ENCODE results near the gene ARAP3. TPM values are rescaled to one million over a fixed set of nuclear protein-coding genes. Genes with fewer than 3 reads are reported as not detected.

ARAP3 gene
- total and polyA plus RNA-seq, 2 experiments from 2014 or later: 18.4 to 33.2 TPM

DNA sequence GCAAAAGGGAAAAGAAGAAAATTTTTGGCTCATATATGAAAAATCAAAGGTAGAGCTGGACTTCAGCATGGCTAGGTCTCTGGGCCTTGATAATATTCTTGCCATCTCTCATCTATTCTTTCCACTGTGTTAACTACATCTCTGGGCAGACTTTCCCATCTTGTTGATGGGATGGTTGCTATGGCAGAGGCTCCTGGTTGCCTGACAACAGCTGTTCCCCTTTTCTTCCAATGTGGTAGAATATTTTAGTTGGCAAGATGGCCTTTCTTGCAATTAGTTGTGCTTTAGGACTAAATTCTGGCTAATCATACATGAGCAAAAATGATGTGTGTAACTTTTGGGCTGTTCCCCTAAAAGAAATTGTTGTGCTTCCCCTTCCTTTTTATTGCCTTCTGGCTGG lies 40.2 kb upstream of the ARAP3 start:
- no peaks in the 10 kb centered on the region for H3K79me2 ChIP-seq (replicated peaks; ENCODE audit: insufficient read depth)
- no peaks in the 10 kb centered on the region for H3K36me3 ChIP-seq (ENCODE audit: insufficient read depth)
- H3K9me2 ChIP-seq (ENCODE audit: insufficient read depth): no peaks in the 10 kb centered on the region
- H3K4me3 ChIP-seq: no peak overlapping the region
- peaks cover 18% of the 10 kb centered on the region; the same call in 1 of the 2 replicates for H3K4me1 ChIP-seq (ENCODE audit: insufficient read depth)
- no peak overlapping the region for H3K27ac ChIP-seq (ENCODE audit: low read depth)
- no peaks in the 10 kb centered on the region for H3F3A ChIP-seq (replicated peaks; ENCODE audit: low read depth)
- H2AFZ ChIP-seq: no peak overlapping the region
- no peaks in the 10 kb centered on the region for H3K27me3 ChIP-seq (ENCODE audit: insufficient read depth)
- H3K9me3 Mint-ChIP-seq: peaks cover 4% of the 10 kb centered on the region; the same call in 1 of the 3 replicates
- no peaks in the 10 kb centered on the region; the same call in 2 of the 3 replicates for H3K36me3 Mint-ChIP-seq (ENCODE audit: low read depth)
- no peak overlapping the region for H3K4me2 ChIP-seq
- peaks cover 18% of the 10 kb centered on the region for H3K4me1 Mint-ChIP-seq
- DNase-seq (ENCODE audit: low spot score): no peak
- ATAC-seq: no peak
- TF ChIP-seq NANOG (IDR thresholded peaks at IDR 0.05; ENCODE audit: borderline replicate concordance) (no peak), ZNF114 (CRISPR knock-in tag; IDR thresholded peaks at IDR 0.05) (no peak), STAT1 (IDR thresholded peaks at IDR 0.05; ENCODE audit: unreplicated experiment) (no peak), EZH2phosphoT487 (IDR thresholded peaks at IDR 0.05; ENCODE audit: unreplicated experiment) (no peak), CREB1 (CRISPR knock-in tag; IDR thresholded peaks at IDR 0.05; ENCODE audit: low read depth) (no peak), POLR2AphosphoS5 (IDR thresholded peaks at IDR 0.05; ENCODE audit: low read depth) (no peak), EZH2 (IDR thresholded peaks at IDR 0.05; ENCODE audit: low read depth, unreplicated experiment) (no peak), JUNB (IDR thresholded peaks at IDR 0.05; ENCODE audit: unreplicated experiment) (no peak)
- TF ChIP-seq, protein P1, sequence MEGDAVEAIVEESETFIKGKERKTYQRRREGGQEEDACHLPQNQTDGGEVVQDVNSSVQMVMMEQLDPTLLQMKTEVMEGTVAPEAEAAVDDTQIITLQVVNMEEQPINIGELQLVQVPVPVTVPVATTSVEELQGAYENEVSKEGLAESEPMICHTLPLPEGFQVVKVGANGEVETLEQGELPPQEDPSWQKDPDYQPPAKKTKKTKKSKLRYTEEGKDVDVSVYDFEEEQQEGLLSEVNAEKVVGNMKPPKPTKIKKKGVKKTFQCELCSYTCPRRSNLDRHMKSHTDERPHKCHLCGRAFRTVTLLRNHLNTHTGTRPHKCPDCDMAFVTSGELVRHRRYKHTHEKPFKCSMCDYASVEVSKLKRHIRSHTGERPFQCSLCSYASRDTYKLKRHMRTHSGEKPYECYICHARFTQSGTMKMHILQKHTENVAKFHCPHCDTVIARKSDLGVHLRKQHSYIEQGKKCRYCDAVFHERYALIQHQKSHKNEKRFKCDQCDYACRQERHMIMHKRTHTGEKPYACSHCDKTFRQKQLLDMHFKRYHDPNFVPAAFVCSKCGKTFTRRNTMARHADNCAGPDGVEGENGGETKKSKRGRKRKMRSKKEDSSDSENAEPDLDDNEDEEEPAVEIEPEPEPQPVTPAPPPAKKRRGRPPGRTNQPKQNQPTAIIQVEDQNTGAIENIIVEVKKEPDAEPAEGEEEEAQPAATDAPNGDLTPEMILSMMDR (conservative IDR thresholded peaks at IDR 0.05; ENCODE audit: low read depth in 2 of 2): no peak
- TF ChIP-seq, protein P2, sequence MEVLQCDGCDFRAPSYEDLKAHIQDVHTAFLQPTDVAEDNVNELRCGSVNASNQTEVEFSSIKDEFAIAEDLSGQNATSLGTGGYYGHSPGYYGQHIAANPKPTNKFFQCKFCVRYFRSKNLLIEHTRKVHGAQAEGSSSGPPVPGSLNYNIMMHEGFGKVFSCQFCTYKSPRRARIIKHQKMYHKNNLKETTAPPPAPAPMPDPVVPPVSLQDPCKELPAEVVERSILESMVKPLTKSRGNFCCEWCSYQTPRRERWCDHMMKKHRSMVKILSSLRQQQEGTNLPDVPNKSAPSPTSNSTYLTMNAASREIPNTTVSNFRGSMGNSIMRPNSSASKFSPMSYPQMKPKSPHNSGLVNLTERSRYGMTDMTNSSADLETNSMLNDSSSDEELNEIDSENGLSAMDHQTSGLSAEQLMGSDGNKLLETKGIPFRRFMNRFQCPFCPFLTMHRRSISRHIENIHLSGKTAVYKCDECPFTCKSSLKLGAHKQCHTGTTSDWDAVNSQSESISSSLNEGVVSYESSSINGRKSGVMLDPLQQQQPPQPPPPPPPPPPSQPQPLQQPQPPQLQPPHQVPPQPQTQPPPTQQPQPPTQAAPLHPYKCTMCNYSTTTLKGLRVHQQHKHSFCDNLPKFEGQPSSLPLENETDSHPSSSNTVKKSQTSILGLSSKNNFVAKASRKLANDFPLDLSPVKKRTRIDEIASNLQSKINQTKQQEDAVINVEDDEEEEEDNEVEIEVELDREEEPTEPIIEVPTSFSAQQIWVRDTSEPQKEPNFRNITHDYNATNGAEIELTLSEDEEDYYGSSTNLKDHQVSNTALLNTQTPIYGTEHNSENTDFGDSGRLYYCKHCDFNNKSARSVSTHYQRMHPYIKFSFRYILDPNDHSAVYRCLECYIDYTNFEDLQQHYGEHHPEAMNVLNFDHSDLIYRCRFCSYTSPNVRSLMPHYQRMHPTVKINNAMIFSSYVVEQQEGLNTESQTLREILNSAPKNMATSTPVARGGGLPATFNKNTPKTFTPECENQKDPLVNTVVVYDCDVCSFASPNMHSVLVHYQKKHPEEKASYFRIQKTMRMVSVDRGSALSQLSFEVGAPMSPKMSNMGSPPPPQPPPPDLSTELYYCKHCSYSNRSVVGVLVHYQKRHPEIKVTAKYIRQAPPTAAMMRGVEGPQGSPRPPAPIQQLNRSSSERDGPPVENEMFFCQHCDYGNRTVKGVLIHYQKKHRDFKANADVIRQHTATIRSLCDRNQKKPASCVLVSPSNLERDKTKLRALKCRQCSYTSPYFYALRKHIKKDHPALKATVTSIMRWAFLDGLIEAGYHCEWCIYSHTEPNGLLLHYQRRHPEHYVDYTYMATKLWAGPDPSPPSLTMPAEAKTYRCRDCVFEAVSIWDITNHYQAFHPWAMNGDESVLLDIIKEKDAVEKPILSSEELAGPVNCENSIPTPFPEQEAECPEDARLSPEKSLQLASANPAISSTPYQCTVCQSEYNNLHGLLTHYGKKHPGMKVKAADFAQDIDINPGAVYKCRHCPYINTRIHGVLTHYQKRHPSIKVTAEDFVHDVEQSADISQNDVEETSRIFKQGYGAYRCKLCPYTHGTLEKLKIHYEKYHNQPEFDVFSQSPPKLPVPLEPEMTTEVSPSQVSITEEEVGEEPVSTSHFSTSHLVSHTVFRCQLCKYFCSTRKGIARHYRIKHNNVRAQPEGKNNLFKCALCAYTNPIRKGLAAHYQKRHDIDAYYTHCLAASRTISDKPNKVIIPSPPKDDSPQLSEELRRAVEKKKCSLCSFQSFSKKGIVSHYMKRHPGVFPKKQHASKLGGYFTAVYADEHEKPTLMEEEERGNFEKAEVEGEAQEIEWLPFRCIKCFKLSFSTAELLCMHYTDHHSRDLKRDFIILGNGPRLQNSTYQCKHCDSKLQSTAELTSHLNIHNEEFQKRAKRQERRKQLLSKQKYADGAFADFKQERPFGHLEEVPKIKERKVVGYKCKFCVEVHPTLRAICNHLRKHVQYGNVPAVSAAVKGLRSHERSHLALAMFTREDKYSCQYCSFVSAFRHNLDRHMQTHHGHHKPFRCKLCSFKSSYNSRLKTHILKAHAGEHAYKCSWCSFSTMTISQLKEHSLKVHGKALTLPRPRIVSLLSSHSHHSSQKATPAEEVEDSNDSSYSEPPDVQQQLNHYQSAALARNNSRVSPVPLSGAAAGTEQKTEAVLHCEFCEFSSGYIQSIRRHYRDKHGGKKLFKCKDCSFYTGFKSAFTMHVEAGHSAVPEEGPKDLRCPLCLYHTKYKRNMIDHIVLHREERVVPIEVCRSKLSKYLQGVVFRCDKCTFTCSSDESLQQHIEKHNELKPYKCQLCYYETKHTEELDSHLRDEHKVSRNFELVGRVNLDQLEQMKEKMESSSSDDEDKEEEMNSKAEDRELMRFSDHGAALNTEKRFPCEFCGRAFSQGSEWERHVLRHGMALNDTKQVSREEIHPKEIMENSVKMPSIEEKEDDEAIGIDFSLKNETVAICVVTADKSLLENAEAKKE (CRISPR knock-in tag; IDR thresholded peaks at IDR 0.05): no peak
- TF ChIP-seq, protein P3, sequence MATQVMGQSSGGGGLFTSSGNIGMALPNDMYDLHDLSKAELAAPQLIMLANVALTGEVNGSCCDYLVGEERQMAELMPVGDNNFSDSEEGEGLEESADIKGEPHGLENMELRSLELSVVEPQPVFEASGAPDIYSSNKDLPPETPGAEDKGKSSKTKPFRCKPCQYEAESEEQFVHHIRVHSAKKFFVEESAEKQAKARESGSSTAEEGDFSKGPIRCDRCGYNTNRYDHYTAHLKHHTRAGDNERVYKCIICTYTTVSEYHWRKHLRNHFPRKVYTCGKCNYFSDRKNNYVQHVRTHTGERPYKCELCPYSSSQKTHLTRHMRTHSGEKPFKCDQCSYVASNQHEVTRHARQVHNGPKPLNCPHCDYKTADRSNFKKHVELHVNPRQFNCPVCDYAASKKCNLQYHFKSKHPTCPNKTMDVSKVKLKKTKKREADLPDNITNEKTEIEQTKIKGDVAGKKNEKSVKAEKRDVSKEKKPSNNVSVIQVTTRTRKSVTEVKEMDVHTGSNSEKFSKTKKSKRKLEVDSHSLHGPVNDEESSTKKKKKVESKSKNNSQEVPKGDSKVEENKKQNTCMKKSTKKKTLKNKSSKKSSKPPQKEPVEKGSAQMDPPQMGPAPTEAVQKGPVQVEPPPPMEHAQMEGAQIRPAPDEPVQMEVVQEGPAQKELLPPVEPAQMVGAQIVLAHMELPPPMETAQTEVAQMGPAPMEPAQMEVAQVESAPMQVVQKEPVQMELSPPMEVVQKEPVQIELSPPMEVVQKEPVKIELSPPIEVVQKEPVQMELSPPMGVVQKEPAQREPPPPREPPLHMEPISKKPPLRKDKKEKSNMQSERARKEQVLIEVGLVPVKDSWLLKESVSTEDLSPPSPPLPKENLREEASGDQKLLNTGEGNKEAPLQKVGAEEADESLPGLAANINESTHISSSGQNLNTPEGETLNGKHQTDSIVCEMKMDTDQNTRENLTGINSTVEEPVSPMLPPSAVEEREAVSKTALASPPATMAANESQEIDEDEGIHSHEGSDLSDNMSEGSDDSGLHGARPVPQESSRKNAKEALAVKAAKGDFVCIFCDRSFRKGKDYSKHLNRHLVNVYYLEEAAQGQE (IDR thresholded peaks at IDR 0.05; ENCODE audit: unreplicated experiment): no peak
- TF ChIP-seq, protein P4, sequence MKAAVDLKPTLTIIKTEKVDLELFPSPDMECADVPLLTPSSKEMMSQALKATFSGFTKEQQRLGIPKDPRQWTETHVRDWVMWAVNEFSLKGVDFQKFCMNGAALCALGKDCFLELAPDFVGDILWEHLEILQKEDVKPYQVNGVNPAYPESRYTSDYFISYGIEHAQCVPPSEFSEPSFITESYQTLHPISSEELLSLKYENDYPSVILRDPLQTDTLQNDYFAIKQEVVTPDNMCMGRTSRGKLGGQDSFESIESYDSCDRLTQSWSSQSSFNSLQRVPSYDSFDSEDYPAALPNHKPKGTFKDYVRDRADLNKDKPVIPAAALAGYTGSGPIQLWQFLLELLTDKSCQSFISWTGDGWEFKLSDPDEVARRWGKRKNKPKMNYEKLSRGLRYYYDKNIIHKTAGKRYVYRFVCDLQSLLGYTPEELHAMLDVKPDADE (IDR thresholded peaks at IDR 0.05): no peak
- H3K4me3 Mint-ChIP-seq: no peak overlapping the region
- H3K27ac Mint-ChIP-seq: no peak overlapping the region
- peaks cover 10% of the 10 kb centered on the region for H3K27me3 Mint-ChIP-seq (ENCODE audit: insufficient read depth, low read depth, poor library complexity)
- no peaks in the 10 kb centered on the region for H4K20me1 ChIP-seq (replicated peaks; ENCODE audit: insufficient read depth)
